HepG2 (cell line): ENCODE data around the gene DTYMK. TPM values are rescaled to one million over a fixed set of nuclear protein-coding genes. Genes with fewer than 3 reads are reported as not detected.

Experiments used
- EEA1 ChIP-seq: sonication (generic); formaldehyde crosslinking; IDR thresholded peaks from 2 replicates; pipeline ENCODE4 v1.5.1; 2020; ENCODE audit warnings: mild to moderate bottlenecking, missing genetic modification reagents, borderline replicate concordance
- ELF4 ChIP-seq: sonication (generic); formaldehyde crosslinking; IDR thresholded peaks from 2 replicates; pipeline ENCODE4 v1.5.0; 2020; ENCODE audit warnings: missing genetic modification reagents, mild to moderate bottlenecking, moderate library complexity, borderline replicate concordance
- GTF3A ChIP-seq: sonication (generic); formaldehyde crosslinking; conservative IDR thresholded peaks from 2 replicates; pipeline ENCODE4 v1.4.0; 2020; ENCODE audit warnings: mild to moderate bottlenecking, missing genetic modification reagents
- HDAC1 ChIP-seq: sonication (generic); formaldehyde crosslinking; IDR thresholded peaks from 2 replicates; pipeline ENCODE4 v1.5.1; 2020; ENCODE audit warnings: mild to moderate bottlenecking, missing genetic modification reagents
- KDM5A ChIP-seq: fragments of 200-600 bp; sonication (generic); IDR thresholded peaks from 2 replicates; pipeline ENCODE4 v1.7.0; 2018; ENCODE audit warnings: antibody characterized with exemption, mild to moderate bottlenecking, low read length, borderline replicate concordance
- MIER3 ChIP-seq: IDR thresholded peaks from 2 replicates; pipeline ENCODE4 v1.6.1; 2016; ENCODE audit warnings: missing compliant biosample characterization, borderline replicate concordance
- NFKBIZ ChIP-seq: IDR thresholded peaks from 2 replicates; pipeline ENCODE4 v1.6.1; 2018; ENCODE audit warnings: missing genetic modification reagents, missing compliant biosample characterization
- PHF5A ChIP-seq: IDR thresholded peaks from one replicate; pipeline ENCODE4 v1.6.1; 2018; ENCODE audit warnings: low read depth, missing genetic modification reagents; ENCODE audit not compliant: unreplicated experiment
- TAF15 ChIP-seq: fragments of 200-400 bp; formaldehyde crosslinking; IDR thresholded peaks from one replicate; pipeline ENCODE4 v1.6.1; 2018; ENCODE audit warnings: mild to moderate bottlenecking, low read depth, low read length; ENCODE audit not compliant: poor library complexity, severe bottlenecking
- TCF7 ChIP-seq: sonication (generic); IDR thresholded peaks from 2 replicates; pipeline ENCODE4 v1.6.1; 2016; ENCODE audit warnings: antibody characterized with exemption, low read depth
- ZFAT ChIP-seq: sonication (generic); formaldehyde crosslinking; conservative IDR thresholded peaks from 2 replicates; pipeline ENCODE4 v1.8.1; 2023; ENCODE audit warnings: missing genetic modification reagents, inconsistent platforms
- ZMYM2 ChIP-seq: sonication (generic); formaldehyde crosslinking; IDR thresholded peaks from 2 replicates; pipeline ENCODE4 v1.8.0; 2022; ENCODE audit warnings: mild to moderate bottlenecking, missing genetic modification reagents
- ZNF225 ChIP-seq: sonication (generic); formaldehyde crosslinking; IDR thresholded peaks from 2 replicates; pipeline ENCODE4 v1.4.0; 2020; ENCODE audit warnings: mild to moderate bottlenecking, missing genetic modification reagents
- ZNF430 ChIP-seq: sonication (generic); formaldehyde crosslinking; IDR thresholded peaks from 2 replicates; pipeline ENCODE4 v1.9.0; 2021; ENCODE audit warnings: mild to moderate bottlenecking, missing genetic modification reagents
- ZNF549 ChIP-seq: sonication (generic); formaldehyde crosslinking; IDR thresholded peaks from 2 replicates; pipeline ENCODE4 v1.5.0; 2020; ENCODE audit warnings: missing genetic modification reagents
- ZNF674 ChIP-seq: sonication (generic); formaldehyde crosslinking; IDR thresholded peaks from 2 replicates; pipeline ENCODE4 v1.5.0; 2020; ENCODE audit warnings: low read depth, mild to moderate bottlenecking, missing genetic modification reagents
- polyA plus RNA-seq, 8 experiments: library from polyadenylated mRNA; depleted of rRNA in 3 of 8; stranded (reverse) in 7 of 8; unstranded in 1 of 8; fragments of >200 nt; fragmentation: Illumina TruSeq in 4 of 8; extraction: Trizol in 4 of 8; gene quantifications; 2 replicates each; pipeline versions ENCODE4 v1.2.1 to v1.2.3, GENCODE V29; 2011 to 2016; ENCODE audit warnings: low read depth in 4 of 8, missing spikeins in 1 of 8, mixed read lengths in 1 of 8; ENCODE audit not compliant: insufficient read depth in 1 of 8
- total RNA-seq, 5 experiments: library from RNA; depleted of rRNA; stranded (reverse); fragments of >200 nt; fragmentation: Illumina TruSeq; extraction: Trizol; gene quantifications; 2 replicates each; pipeline ENCODE4 v1.2.3, GENCODE V29; 2016; ENCODE audit warnings: low read depth in 1 of 5
- TF ChIP-seq, protein P1 (sequence below): sonication (generic); formaldehyde crosslinking; IDR thresholded peaks from 2 replicates; pipeline ENCODE4 v1.4.0; 2020; ENCODE audit warnings: missing genetic modification reagents
- TF ChIP-seq, protein P2 (sequence below): IDR thresholded peaks from 2 replicates; pipeline ENCODE4 v1.6.1; 2016; ENCODE audit warnings: mild to moderate bottlenecking

The DTYMK gene
- total and polyA plus RNA-seq, 2 of the 13 experiments (the other 11 are each of a cell fraction or from before 2014, with no cell fraction given): 57.5 to 134 TPM

DNA sequence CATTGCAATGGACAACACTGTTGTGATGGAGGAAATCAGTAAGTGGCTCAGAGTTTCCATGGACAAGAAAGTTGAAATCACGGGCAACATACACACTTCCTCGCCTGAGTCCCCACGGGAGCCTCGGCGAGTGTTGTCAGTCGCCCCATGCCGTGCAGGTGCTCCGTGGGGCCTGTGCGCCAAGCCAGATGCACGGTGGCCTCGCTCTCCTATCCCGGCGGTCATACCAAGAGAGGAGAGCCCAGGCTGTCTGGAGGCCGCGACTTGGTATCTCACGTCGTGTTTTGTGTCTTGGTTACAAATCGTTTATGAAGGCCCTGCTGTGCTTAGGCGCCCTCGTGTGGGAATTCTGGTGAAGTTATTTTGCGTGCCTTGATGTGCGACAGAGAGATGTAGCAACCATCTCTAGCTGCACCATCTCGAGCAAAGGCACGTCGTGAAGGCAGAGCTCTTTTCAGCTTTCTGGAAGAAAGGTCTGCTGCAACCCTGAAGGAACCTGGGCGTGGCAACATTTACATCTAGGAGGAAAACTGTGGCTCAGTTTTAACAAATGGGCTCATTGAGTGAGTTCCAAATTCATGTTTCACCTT lies 27.4 kb downstream of the DTYMK start (continued):
- TF ChIP-seq ZNF549 (CRISPR knock-in tag) (no peak), EEA1 (CRISPR knock-in tag) (no peak), ZNF430 (CRISPR knock-in tag) (peak; percentile 51; the same call in 1 of the 2 replicates), ZNF674 (CRISPR knock-in tag) (no peak), ZFAT (CRISPR knock-in tag) (no peak), KDM5A (no peak), TAF15 (no peak), GTF3A (CRISPR knock-in tag) (no peak), MIER3 (CRISPR knock-in tag) (peak; percentile 26; the same call in 1 of the 2 replicates), HDAC1 (CRISPR knock-in tag) (peak; percentile 29; the same call in 1 of the 2 replicates), ZNF225 (CRISPR knock-in tag) (no peak), NFKBIZ (no peak), ELF4 (no peak), TCF7 (no peak), PHF5A (CRISPR knock-in tag) (no peak), ZMYM2 (CRISPR knock-in tag) (0 out of 2 replicates have a peak, but pooled peaks have one; percentile 25)
- TF ChIP-seq, protein P1, sequence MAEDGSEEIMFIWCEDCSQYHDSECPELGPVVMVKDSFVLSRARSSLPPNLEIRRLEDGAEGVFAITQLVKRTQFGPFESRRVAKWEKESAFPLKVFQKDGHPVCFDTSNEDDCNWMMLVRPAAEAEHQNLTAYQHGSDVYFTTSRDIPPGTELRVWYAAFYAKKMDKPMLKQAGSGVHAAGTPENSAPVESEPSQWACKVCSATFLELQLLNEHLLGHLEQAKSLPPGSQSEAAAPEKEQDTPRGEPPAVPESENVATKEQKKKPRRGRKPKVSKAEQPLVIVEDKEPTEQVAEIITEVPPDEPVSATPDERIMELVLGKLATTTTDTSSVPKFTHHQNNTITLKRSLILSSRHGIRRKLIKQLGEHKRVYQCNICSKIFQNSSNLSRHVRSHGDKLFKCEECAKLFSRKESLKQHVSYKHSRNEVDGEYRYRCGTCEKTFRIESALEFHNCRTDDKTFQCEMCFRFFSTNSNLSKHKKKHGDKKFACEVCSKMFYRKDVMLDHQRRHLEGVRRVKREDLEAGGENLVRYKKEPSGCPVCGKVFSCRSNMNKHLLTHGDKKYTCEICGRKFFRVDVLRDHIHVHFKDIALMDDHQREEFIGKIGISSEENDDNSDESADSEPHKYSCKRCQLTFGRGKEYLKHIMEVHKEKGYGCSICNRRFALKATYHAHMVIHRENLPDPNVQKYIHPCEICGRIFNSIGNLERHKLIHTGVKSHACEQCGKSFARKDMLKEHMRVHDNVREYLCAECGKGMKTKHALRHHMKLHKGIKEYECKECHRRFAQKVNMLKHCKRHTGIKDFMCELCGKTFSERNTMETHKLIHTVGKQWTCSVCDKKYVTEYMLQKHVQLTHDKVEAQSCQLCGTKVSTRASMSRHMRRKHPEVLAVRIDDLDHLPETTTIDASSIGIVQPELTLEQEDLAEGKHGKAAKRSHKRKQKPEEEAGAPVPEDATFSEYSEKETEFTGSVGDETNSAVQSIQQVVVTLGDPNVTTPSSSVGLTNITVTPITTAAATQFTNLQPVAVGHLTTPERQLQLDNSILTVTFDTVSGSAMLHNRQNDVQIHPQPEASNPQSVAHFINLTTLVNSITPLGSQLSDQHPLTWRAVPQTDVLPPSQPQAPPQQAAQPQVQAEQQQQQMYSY (CRISPR knock-in tag): no peak
- TF ChIP-seq, protein P2, sequence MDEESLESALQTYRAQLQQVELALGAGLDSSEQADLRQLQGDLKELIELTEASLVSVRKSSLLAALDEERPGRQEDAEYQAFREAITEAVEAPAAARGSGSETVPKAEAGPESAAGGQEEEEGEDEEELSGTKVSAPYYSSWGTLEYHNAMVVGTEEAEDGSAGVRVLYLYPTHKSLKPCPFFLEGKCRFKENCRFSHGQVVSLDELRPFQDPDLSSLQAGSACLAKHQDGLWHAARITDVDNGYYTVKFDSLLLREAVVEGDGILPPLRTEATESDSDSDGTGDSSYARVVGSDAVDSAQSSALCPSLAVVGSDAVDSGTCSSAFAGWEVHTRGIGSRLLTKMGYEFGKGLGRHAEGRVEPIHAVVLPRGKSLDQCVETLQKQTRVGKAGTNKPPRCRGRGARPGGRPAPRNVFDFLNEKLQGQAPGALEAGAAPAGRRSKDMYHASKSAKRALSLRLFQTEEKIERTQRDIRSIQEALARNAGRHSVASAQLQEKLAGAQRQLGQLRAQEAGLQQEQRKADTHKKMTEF (CRISPR knock-in tag): peak; percentile 63
